ENCODE measurements around the gene ANK3. TPM values are rescaled to one million over a fixed set of nuclear protein-coding genes. Genes with fewer than 3 reads are reported as not detected.

ANK3 gene
- total RNA-seq, 1 experiment from 2014 or later, result 15.3 TPM

DNA sequence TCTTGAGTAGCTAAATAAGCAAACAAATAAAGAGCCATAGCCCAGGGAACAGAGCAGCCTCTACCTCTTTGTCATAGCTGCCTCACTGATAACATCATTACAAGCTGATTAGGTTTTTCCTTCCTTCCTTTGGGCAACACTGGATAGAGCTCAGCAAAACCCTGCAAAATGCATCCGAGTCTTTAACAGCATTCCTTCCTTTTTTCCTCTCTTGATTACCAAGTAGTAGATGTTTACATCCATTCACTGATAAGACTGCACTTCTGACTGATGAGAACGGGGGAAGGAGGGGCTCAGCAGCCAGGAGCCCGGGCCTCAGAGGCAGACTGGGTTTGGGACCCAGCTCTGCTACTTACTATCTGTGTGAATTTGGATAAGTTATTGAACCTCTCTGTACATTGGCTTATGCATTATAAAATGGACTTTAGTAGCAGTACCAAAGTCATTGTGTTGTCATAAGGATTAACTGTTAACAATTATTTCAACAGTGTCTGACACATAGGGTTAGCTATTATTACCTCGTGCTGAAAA lies 214.2 kb downstream of the ANK3 start:
- H2AFZ ChIP-seq (ENCODE audit: low read depth, low read length, poor library complexity, severe bottlenecking), result no peak overlapping the region
- H3K79me2 ChIP-seq (ENCODE audit: insufficient read depth, low read length), result no peaks in the 10 kb centered on the region
- peaks cover 3 to 10% of the 10 kb centered on the region in 2 experiments; a peak in 2 of 4 replicates for H3K4me1 ChIP-seq (ENCODE audit: control insufficient read depth in 1 of 2, insufficient read depth in 2 of 2, low read length in 2 of 2)
- H3K4me2 ChIP-seq (ENCODE audit: low read length), result no peak overlapping the region
- H3K9me2 ChIP-seq (ENCODE audit: insufficient read depth), result no peaks in the 10 kb centered on the region
- ChIA-PET CTCF (interaction anchor here (0.7 kb wide), 1 partner anchor 965 kb away, joined by 3 read pairs; no protein-coding TSS in a partner anchor), POLR2A (no interaction called here), RAD21 (ENCODE audit: low non-redundant PET in 1 of 2, low total read pairs in 2 of 2, uncharacterized antibody in 2 of 2, unreplicated experiment in 2 of 2) (no interaction called here)
- intact Hi-C loops (cut with micrococcal nuclease), result no loop called here
- no TSS peak for BruUV-seq (replicated peaks)
- no peak for ATAC-seq
- H3K4me3 ChIP-seq (replicated peaks in 1 of 2; ENCODE audit: low read depth in 1 of 2, low read length in 2 of 2), result no peak overlapping the region
- H3K9me3 ChIP-seq (ENCODE audit: control insufficient read depth in 1 of 2, insufficient read depth in 1 of 2, low read depth in 1 of 2, low read length in 2 of 2), result no peaks in the 10 kb centered on the region
- H3K9ac ChIP-seq (ENCODE audit: low read length), result no peak overlapping the region
- no peak overlapping the region for H3K27ac ChIP-seq (ENCODE audit: low read depth, low read length)
- no peak for DNase-seq (ENCODE audit: low read depth, low spot score)
- no peak for TF ChIP-seq TCF7L2 (IDR thresholded peaks at IDR 0.05; ENCODE audit: borderline replicate concordance, extremely low read depth, insufficient read depth, insufficient read length)
- no peak for TF ChIP-seq CEBPB (IDR thresholded peaks at IDR 0.05; ENCODE audit: low read depth)
- TF ChIP-seq ZFX (IDR thresholded peaks at IDR 0.05), result no peak
- TF ChIP-seq EGR1 (IDR thresholded peaks at IDR 0.05; ENCODE audit: low read depth), result no peak
- no peak for TF ChIP-seq ZNF274 (IDR thresholded peaks at IDR 0.05; ENCODE audit: low read depth, low read length)
- TF ChIP-seq, protein P1, sequence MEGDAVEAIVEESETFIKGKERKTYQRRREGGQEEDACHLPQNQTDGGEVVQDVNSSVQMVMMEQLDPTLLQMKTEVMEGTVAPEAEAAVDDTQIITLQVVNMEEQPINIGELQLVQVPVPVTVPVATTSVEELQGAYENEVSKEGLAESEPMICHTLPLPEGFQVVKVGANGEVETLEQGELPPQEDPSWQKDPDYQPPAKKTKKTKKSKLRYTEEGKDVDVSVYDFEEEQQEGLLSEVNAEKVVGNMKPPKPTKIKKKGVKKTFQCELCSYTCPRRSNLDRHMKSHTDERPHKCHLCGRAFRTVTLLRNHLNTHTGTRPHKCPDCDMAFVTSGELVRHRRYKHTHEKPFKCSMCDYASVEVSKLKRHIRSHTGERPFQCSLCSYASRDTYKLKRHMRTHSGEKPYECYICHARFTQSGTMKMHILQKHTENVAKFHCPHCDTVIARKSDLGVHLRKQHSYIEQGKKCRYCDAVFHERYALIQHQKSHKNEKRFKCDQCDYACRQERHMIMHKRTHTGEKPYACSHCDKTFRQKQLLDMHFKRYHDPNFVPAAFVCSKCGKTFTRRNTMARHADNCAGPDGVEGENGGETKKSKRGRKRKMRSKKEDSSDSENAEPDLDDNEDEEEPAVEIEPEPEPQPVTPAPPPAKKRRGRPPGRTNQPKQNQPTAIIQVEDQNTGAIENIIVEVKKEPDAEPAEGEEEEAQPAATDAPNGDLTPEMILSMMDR (IDR thresholded peaks at IDR 0.05 in 2 of 3, conservative IDR thresholded peaks at IDR 0.05 in 1 of 3; ENCODE audit: borderline replicate concordance in 1 of 3, insufficient read depth in 1 of 3, low read depth in 2 of 3, low read length in 2 of 3), result no peak
- TF ChIP-seq, protein P2, sequence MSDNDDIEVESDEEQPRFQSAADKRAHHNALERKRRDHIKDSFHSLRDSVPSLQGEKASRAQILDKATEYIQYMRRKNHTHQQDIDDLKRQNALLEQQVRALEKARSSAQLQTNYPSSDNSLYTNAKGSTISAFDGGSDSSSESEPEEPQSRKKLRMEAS (IDR thresholded peaks at IDR 0.05), result no peak
- no peak for TF ChIP-seq RAD21 (IDR thresholded peaks at IDR 0.05; ENCODE audit: low read depth)
- no peak for TF ChIP-seq SRF (IDR thresholded peaks at IDR 0.05; ENCODE audit: low read depth)
- no peak for TF ChIP-seq CBX3 (IDR thresholded peaks at IDR 0.05; ENCODE audit: low read depth)
- H3K27me3 ChIP-seq (ENCODE audit: insufficient read depth, low read length), result no peaks in the 10 kb centered on the region
- H3K36me3 ChIP-seq (ENCODE audit: control insufficient read depth in 1 of 2, insufficient read depth in 2 of 2, low read length in 2 of 2), result no peaks in the 10 kb centered on the region
- H4K20me1 ChIP-seq (ENCODE audit: insufficient read depth), result no peaks in the 10 kb centered on the region
